ENCODE measurements around the gene DLGAP1. TPM values are rescaled to one million over a fixed set of nuclear protein-coding genes. Genes with fewer than 3 reads are reported as not detected.

Gene DLGAP1
- total and polyA plus RNA-seq, 2 donors (not counting 1 experiment from before 2014, with no cell fraction given) = 0.07 to 0.61 TPM

GRCh38 chr18:3826021-3826420 is 629.1 kb downstream of the DLGAP1 start:
- H3K4me3 Mint-ChIP-seq = no peak overlapping the region

GRCh38 chr18:3824101-3824500 is 631.0 kb downstream of the DLGAP1 start:
- no peaks in the 10 kb centered on the region for H4K20me1 ChIP-seq (ENCODE audit: control insufficient read depth, insufficient read depth, low read length, poor library complexity, severe bottlenecking)
- Mint-ChIP-seq H3K27ac (no peak overlapping the region), H3K27me3 (peaks cover 16% of the 10 kb centered on the region), H3K4me1 (no peaks in the 10 kb centered on the region), H3K4me3 (no peak overlapping the region), H3K9me3 (ENCODE audit: insufficient read depth) (peaks cover 3% of the 10 kb centered on the region)
- no peak overlapping the region for H3K4me2 ChIP-seq (replicated peaks; ENCODE audit: low read depth, low read length, poor library complexity, severe bottlenecking)
- POLR2A ChIA-PET = no interaction called here
- H3K4me3 ChIP-seq (ENCODE audit: control extremely low read depth in 1 of 5, extremely low read depth in 1 of 5, insufficient read depth in 1 of 5, low read depth in 2 of 5, low read length in 4 of 5) = no peak overlapping the region
- DNase-seq (no peak), ATAC-seq (ENCODE audit: low read depth) (no peak)
- H3K27ac ChIP-seq (ENCODE audit: low read length in 2 of 2) = no peak overlapping the region
- H3K27me3 ChIP-seq (replicated peaks in 1 of 4; ENCODE audit: control extremely low read depth in 1 of 4, control insufficient read depth in 3 of 4, insufficient read depth in 4 of 4, low read length in 3 of 4) = no peaks in the 10 kb centered on the region
- no peaks in the 10 kb centered on the region for H3K79me2 ChIP-seq (ENCODE audit: control insufficient read depth, insufficient read depth, low read length)
- no peak for TF ChIP-seq CTCF (IDR thresholded peaks at IDR 0.05)
- no peak for TF ChIP-seq EZH2 (IDR thresholded peaks at IDR 0.05; ENCODE audit: borderline replicate concordance, insufficient read depth, low read depth, low read length, poor library complexity, severe bottlenecking)
- no peaks in the 10 kb centered on the region for H3K36me3 ChIP-seq (replicated peaks in 1 of 2; ENCODE audit: control extremely low read depth in 1 of 2, control insufficient read depth in 1 of 2, extremely low read depth in 1 of 2, insufficient read depth in 2 of 2, low read length in 1 of 2)
- H3K9me3 ChIP-seq (ENCODE audit: control extremely low read depth in 1 of 3, control insufficient read depth in 2 of 3, insufficient read depth in 1 of 3, low read length in 2 of 3) = no peaks in the 10 kb centered on the region
- no peaks in the 10 kb centered on the region for H3K4me1 ChIP-seq (ENCODE audit: control insufficient read depth in 2 of 2, insufficient read depth in 2 of 2, low read length in 2 of 2)
- CTCF ChIA-PET = no interaction called here
- intact Hi-C loops (cut with micrococcal nuclease) = no loop called here
- no peak overlapping the region for H3K9ac ChIP-seq (ENCODE audit: low read length)
- H2AFZ ChIP-seq (ENCODE audit: insufficient read depth, low read depth, low read length, poor library complexity, severe bottlenecking) = no peak overlapping the region

More at GRCh38 chr18:3826021-3826420, 629.1 kb downstream of the DLGAP1 start:
- intact Hi-C loops (cut with micrococcal nuclease) = no loop called here
- DNase-seq (no peak), ATAC-seq (ENCODE audit: low read depth) (no peak)
- no peaks in the 10 kb centered on the region for H3K9me3 ChIP-seq (ENCODE audit: control extremely low read depth in 1 of 3, control insufficient read depth in 2 of 3, insufficient read depth in 1 of 3, low read length in 2 of 3)
- Mint-ChIP-seq H3K4me1 (no peaks in the 10 kb centered on the region), H3K9me3 (ENCODE audit: insufficient read depth) (peaks cover 3% of the 10 kb centered on the region), H3K27ac (no peak overlapping the region), H3K27me3 (peaks cover 9% of the 10 kb centered on the region)
- ChIA-PET POLR2A (no interaction called here), CTCF (no interaction called here)
- no peaks in the 10 kb centered on the region for H4K20me1 ChIP-seq (ENCODE audit: control insufficient read depth, insufficient read depth, low read length, poor library complexity, severe bottlenecking)
- TF ChIP-seq CTCF (IDR thresholded peaks at IDR 0.05) (no peak), EZH2 (IDR thresholded peaks at IDR 0.05; ENCODE audit: borderline replicate concordance, insufficient read depth, low read depth, low read length, poor library complexity, severe bottlenecking) (no peak)
- no peak overlapping the region for H3K9ac ChIP-seq (ENCODE audit: low read length)
- no peak overlapping the region for H3K4me2 ChIP-seq (replicated peaks; ENCODE audit: low read depth, low read length, poor library complexity, severe bottlenecking)
- WGBS (ENCODE audit: insufficient coverage) = 97% methylated on average over 2 of the region's 4 CpGs
- H3K4me1 ChIP-seq (ENCODE audit: control insufficient read depth in 2 of 2, insufficient read depth in 2 of 2, low read length in 2 of 2) = no peaks in the 10 kb centered on the region
- no peaks in the 10 kb centered on the region for H3K36me3 ChIP-seq (replicated peaks in 1 of 2; ENCODE audit: control extremely low read depth in 1 of 2, control insufficient read depth in 1 of 2, extremely low read depth in 1 of 2, insufficient read depth in 2 of 2, low read length in 1 of 2)
- H3K27me3 ChIP-seq (replicated peaks in 1 of 4; ENCODE audit: control extremely low read depth in 1 of 4, control insufficient read depth in 3 of 4, insufficient read depth in 4 of 4, low read length in 3 of 4) = no peaks in the 10 kb centered on the region
- H3K79me2 ChIP-seq (ENCODE audit: control insufficient read depth, insufficient read depth, low read length) = no peaks in the 10 kb centered on the region
- H3K4me3 ChIP-seq (ENCODE audit: control extremely low read depth in 1 of 5, extremely low read depth in 1 of 5, insufficient read depth in 1 of 5, low read depth in 2 of 5, low read length in 4 of 5) = no peak overlapping the region
- H3K27ac ChIP-seq (ENCODE audit: low read length in 2 of 2) = no peak overlapping the region
- no peak overlapping the region for H2AFZ ChIP-seq (ENCODE audit: insufficient read depth, low read depth, low read length, poor library complexity, severe bottlenecking)
